GM23338 (cell line): Measurements from ENCODE around the gene CACNA2D3. TPM values are rescaled to one million over a fixed set of nuclear protein-coding genes. Genes with fewer than 3 reads are reported as not detected.

ENCODE experiments used
- ATAC-seq: fragments of 200-7000 bp; cut with Tn5 transposase; 3 replicates; pipeline ENCODE4 v1.9.1; 2020
- DNase-seq: peaks from one replicate; pipeline ENCODE4 v3.0.0-alpha.2; 2015; ENCODE audit warnings: low spot score
- H2AFZ ChIP-seq: fragments of 200-600 bp; sonication (generic); 2 replicates; pipeline ENCODE4 v1.8.0; 2016; ENCODE audit warnings: antibody characterized with exemption, mild to moderate bottlenecking, moderate library complexity
- H3F3A ChIP-seq: fragments of 200-600 bp; sonication (generic); replicated peaks from 2 replicates; pipeline ENCODE4 v1.8.0; 2017; ENCODE audit warnings: antibody characterized with exemption, mixed run types, low read depth
- H3K27ac ChIP-seq: fragments of 200-600 bp; sonication (generic); 2 replicates; pipeline ENCODE4 v1.6.1; 2016; ENCODE audit warnings: low read depth
- H3K27me3 ChIP-seq: fragments of 200-600 bp; sonication (generic); 2 replicates; pipeline ENCODE4 v1.8.0; 2016; ENCODE audit warnings: mild to moderate bottlenecking, mixed run types, moderate library complexity; ENCODE audit not compliant: insufficient read depth
- H3K36me3 ChIP-seq: fragments of 200-600 bp; sonication (generic); 2 replicates; pipeline ENCODE4 v1.8.0; 2016; ENCODE audit warnings: mild to moderate bottlenecking; ENCODE audit not compliant: insufficient read depth
- H3K4me1 ChIP-seq: fragments of 200-600 bp; sonication (generic); 2 replicates; pipeline ENCODE4 v1.8.0; 2016; ENCODE audit warnings: mild to moderate bottlenecking, moderate library complexity; ENCODE audit not compliant: insufficient read depth
- H3K4me2 ChIP-seq: fragments of 200-600 bp; sonication (generic); 2 replicates; pipeline ENCODE4 v1.7.1; 2017; ENCODE audit warnings: mixed run types
- H3K4me3 ChIP-seq: fragments of 200-600 bp; sonication (generic); 2 replicates; pipeline ENCODE4 v1.6.1; 2016; ENCODE audit warnings: mixed run types
- H3K79me2 ChIP-seq: fragments of 200-600 bp; sonication (generic); replicated peaks from 2 replicates; pipeline ENCODE4 v1.8.0; 2017; ENCODE audit warnings: mild to moderate bottlenecking; ENCODE audit not compliant: insufficient read depth
- H3K9me2 ChIP-seq: fragments of 200-600 bp; sonication (generic); 2 replicates; pipeline ENCODE4 v1.8.0; 2017; ENCODE audit not compliant: insufficient read depth
- H4K20me1 ChIP-seq: fragments of 200-600 bp; sonication (generic); replicated peaks from 2 replicates; pipeline ENCODE4 v1.8.0; 2017; ENCODE audit warnings: mild to moderate bottlenecking; ENCODE audit not compliant: insufficient read depth
- H3K27ac Mint-ChIP-seq: 2 replicates; pipeline ENCODE4 v1.8.0; 2020; ENCODE audit warnings: inconsistent platforms, mild to moderate bottlenecking, moderate library complexity, mixed read lengths
- H3K27me3 Mint-ChIP-seq: 3 replicates; pipeline ENCODE4 v1.8.0; 2022; ENCODE audit warnings: low read depth, mild to moderate bottlenecking, moderate library complexity, mixed read lengths, inconsistent platforms; ENCODE audit not compliant: insufficient read depth, poor library complexity
- H3K36me3 Mint-ChIP-seq: 3 replicates; pipeline ENCODE4 v1.8.0; 2021; ENCODE audit warnings: low read depth, mild to moderate bottlenecking, inconsistent platforms, moderate library complexity, mixed read lengths
- H3K4me1 Mint-ChIP-seq: 3 replicates; pipeline ENCODE4 v1.8.0; 2020; ENCODE audit warnings: mild to moderate bottlenecking, inconsistent platforms, mixed read lengths
- H3K4me3 Mint-ChIP-seq: 3 replicates; pipeline ENCODE4 v1.8.0; 2021; ENCODE audit warnings: moderate library complexity, mild to moderate bottlenecking, inconsistent platforms, mixed read lengths
- H3K9me3 Mint-ChIP-seq: 3 replicates; pipeline ENCODE4 v1.8.0; 2020; ENCODE audit warnings: moderate library complexity, mild to moderate bottlenecking, inconsistent platforms, mixed read lengths
- ETS1 ChIP-seq: IDR thresholded peaks from 2 replicates; pipeline ENCODE4 v1.6.1; 2016; ENCODE audit warnings: antibody characterized with exemption
- POLR2AphosphoS5 ChIP-seq: IDR thresholded peaks from 2 replicates; pipeline ENCODE4 v1.6.1; 2016; ENCODE audit warnings: antibody characterized with exemption, low read depth
- REST ChIP-seq: IDR thresholded peaks from one replicate; pipeline ENCODE4 v1.6.1; 2018; ENCODE audit warnings: antibody characterized with exemption; ENCODE audit not compliant: unreplicated experiment
- ZNF462 ChIP-seq: fragments of 250-450 bp; sonication (Bioruptor Pico); IDR thresholded peaks from 2 replicates; pipeline ENCODE4 v1.5.0; 2020; ENCODE audit warnings: mild to moderate bottlenecking, moderate library complexity
- polyA plus RNA-seq: library from polyadenylated mRNA; unstranded; fragments of >200 nt; fragmentation: Nextera tagmentation; extraction: Ambion mirVana; gene quantifications from 2 replicates; pipeline ENCODE4 v1.2.1, GENCODE V29; 2016
- total RNA-seq: library from RNA; depleted of rRNA; stranded (reverse); fragments of >200 nt; shearing (Covaris generic); gene quantifications from 2 replicates; pipeline ENCODE4 v1.2.3, GENCODE V29; 2014

The CACNA2D3 gene
- total and polyA plus RNA-seq, 2 experiments from 2014 or later = 2.2 to 2.3 TPM

- no peak for TF ChIP-seq ZNF462 (CRISPR knock-in tag)
Observed at GRCh38 chr3:54810401-54810800, 688.0 kb downstream of the CACNA2D3 start (continued).

- no peak overlapping the region for H3K27ac ChIP-seq
- H2AFZ ChIP-seq = no peak overlapping the region
- H4K20me1 ChIP-seq = peaks cover 5% of the 10 kb centered on the region; the same call in 1 of the 2 replicates
- peaks cover 8% of the 10 kb centered on the region; the same call in 1 of the 2 replicates for H3K9me2 ChIP-seq
- no peaks in the 10 kb centered on the region for H3K79me2 ChIP-seq
- H3F3A ChIP-seq = no peaks in the 10 kb centered on the region
- H3K4me1 ChIP-seq = no peaks in the 10 kb centered on the region; the same call in 1 of the 2 replicates
- Mint-ChIP-seq H3K27ac (no peak overlapping the region), H3K4me3 (no peak overlapping the region), H3K9me3 (no peaks in the 10 kb centered on the region; the same call in 2 of the 3 replicates), H3K36me3 (peaks cover 9% of the 10 kb centered on the region; the same call in 1 of the 3 replicates), H3K27me3 (peaks cover 30% of the 10 kb centered on the region), H3K4me1 (no peaks in the 10 kb centered on the region)
- no peak for DNase-seq
- H3K27me3 ChIP-seq = peaks cover 29% of the 10 kb centered on the region
- no peak for ATAC-seq
- H3K4me2 ChIP-seq = no peak overlapping the region
- no peaks in the 10 kb centered on the region for H3K36me3 ChIP-seq
- H3K4me3 ChIP-seq = no peak overlapping the region
- TF ChIP-seq ETS1 (no peak), REST (no peak), POLR2AphosphoS5 (no peak), ZNF462 (CRISPR knock-in tag) (no peak)
Observed at GRCh38 chr3:54814224-54814623, 691.9 kb downstream of the CACNA2D3 start.
